Measurements from ENCODE around the gene RPL13A.

Gene RPL13A

GRCh38 chr19:49491030-49491803, 3.8 kb downstream of the RPL13A start:
- peak; percentile 34 for DNase-seq
- no peaks in the 10 kb centered on the region; the same call in none of the 2 replicates for H3K27me3 ChIP-seq
- peaks cover 59% of the 10 kb centered on the region for H3K36me3 ChIP-seq
- no peaks in the 10 kb centered on the region for H3K9me3 ChIP-seq
- H3K4me3 ChIP-seq (ENCODE audit: low read depth, low read length), result peak overlapping the region; percentile 94
- H3K4me1 ChIP-seq, result peaks cover 14% of the 10 kb centered on the region; the same call in 1 of the 2 replicates
- no peak for TF ChIP-seq CTCF (IDR thresholded peaks at IDR 0.05; ENCODE audit: low read depth, low read length)

GRCh38 chr19:49491804-49492572, 4.6 kb downstream of the RPL13A start:
- H3K4me1 ChIP-seq, result peaks cover 14% of the 10 kb centered on the region; the same call in 1 of the 2 replicates
- H3K27me3 ChIP-seq, result no peaks in the 10 kb centered on the region; the same call in none of the 2 replicates
- H3K36me3 ChIP-seq, result peaks cover 61% of the 10 kb centered on the region
- H3K4me3 ChIP-seq (ENCODE audit: low read depth, low read length), result no peak overlapping the region
- H3K9me3 ChIP-seq, result no peaks in the 10 kb centered on the region
- DNase-seq, result no peak
- no peak for TF ChIP-seq CTCF (IDR thresholded peaks at IDR 0.05; ENCODE audit: low read depth, low read length)

- Histone ChIP-seq H3K4me3 (ENCODE audit: low read depth, low read length) (no peak overlapping the region), H3K27me3 (no peaks in the 10 kb centered on the region; the same call in none of the 2 replicates), H3K4me1 (peaks cover 16% of the 10 kb centered on the region), H3K9me3 (no peaks in the 10 kb centered on the region), H3K36me3 (peaks cover 67% of the 10 kb centered on the region)
- DNase-seq, result peak; percentile 38
- TF ChIP-seq CTCF (IDR thresholded peaks at IDR 0.05; ENCODE audit: low read depth, low read length), result no peak
Measured at GRCh38 chr19:49492573-49493405, 5.4 kb downstream of the RPL13A start.

GRCh38 chr19:49496574-49497008, 9.2 kb downstream of the RPL13A start:
- no peak for TF ChIP-seq CTCF (IDR thresholded peaks at IDR 0.05; ENCODE audit: low read depth, low read length)
- Histone ChIP-seq H3K4me3 (ENCODE audit: low read depth, low read length) (peak overlapping the region; percentile 100), H3K9me3 (no peaks in the 10 kb centered on the region), H3K36me3 (peaks cover 56% of the 10 kb centered on the region), H3K27me3 (no peaks in the 10 kb centered on the region; the same call in none of the 2 replicates), H3K4me1 (peaks cover 23% of the 10 kb centered on the region)
- DNase-seq, result no peak

GRCh38 chr19:49497047-49497788, 9.8 kb downstream of the RPL13A start:
- Histone ChIP-seq H3K4me3 (ENCODE audit: low read depth, low read length) (peak overlapping the region; percentile 100), H3K9me3 (no peaks in the 10 kb centered on the region), H3K27me3 (no peaks in the 10 kb centered on the region; the same call in none of the 2 replicates), H3K4me1 (peaks cover 23% of the 10 kb centered on the region), H3K36me3 (peaks cover 50% of the 10 kb centered on the region)
- peak; percentile 68 for DNase-seq
- TF ChIP-seq CTCF (IDR thresholded peaks at IDR 0.05; ENCODE audit: low read depth, low read length), result no peak

Measured in BE2C (cell line).